Gastroesophageal sphincter (tissue), 3 donors: ENCODE measurements around the gene SMARCD2.

ENCODE experiments used
- CTCF ChIP-seq, 4 experiments: fragments of 200-600 bp in 2 of 4; fragments of 450-650 bp in 2 of 4; sonication (generic) in 1 of 4; IDR thresholded peaks; one replicate each; pipeline ENCODE4 v1.5.1; 2017 to 2019; ENCODE audit warnings: antibody characterized with exemption in 4 of 4, mild to moderate bottlenecking in 2 of 4, moderate library complexity in 2 of 4
- POLR2AphosphoS5 ChIP-seq: sonication (generic); formaldehyde crosslinking; IDR thresholded peaks from one replicate; pipeline ENCODE4 v1.6.1; 2017; ENCODE audit warnings: antibody characterized with exemption

GRCh38 chr17:63832014-63832413 lies 10.5 kb downstream of the SMARCD2 start:
- TF ChIP-seq CTCF (IDR thresholded peaks at IDR 0.05) = no peak
- no peak for TF ChIP-seq POLR2AphosphoS5
